NCI-H2029 (cell line): ENCODE data around the gene SYNDIG1L.

Experiments used
- DNase-seq: peaks from one replicate; lab custom pipeline; 2025; lab: John Stamatoyannopoulos, UW

SYNDIG1L gene

GRCh38 chr14:74358176-74358829 is 67.7 kb downstream of the SYNDIG1L start:
- no peak for DNase-seq

GRCh38 chr14:74357585-74357984 is 68.4 kb downstream of the SYNDIG1L start:
- no peak for DNase-seq

GRCh38 chr14:74356892-74357575 is 69.0 kb downstream of the SYNDIG1L start:
- no peak for DNase-seq
